Measurements from ENCODE around the gene PPP2R2C.

Gene PPP2R2C

DNA sequence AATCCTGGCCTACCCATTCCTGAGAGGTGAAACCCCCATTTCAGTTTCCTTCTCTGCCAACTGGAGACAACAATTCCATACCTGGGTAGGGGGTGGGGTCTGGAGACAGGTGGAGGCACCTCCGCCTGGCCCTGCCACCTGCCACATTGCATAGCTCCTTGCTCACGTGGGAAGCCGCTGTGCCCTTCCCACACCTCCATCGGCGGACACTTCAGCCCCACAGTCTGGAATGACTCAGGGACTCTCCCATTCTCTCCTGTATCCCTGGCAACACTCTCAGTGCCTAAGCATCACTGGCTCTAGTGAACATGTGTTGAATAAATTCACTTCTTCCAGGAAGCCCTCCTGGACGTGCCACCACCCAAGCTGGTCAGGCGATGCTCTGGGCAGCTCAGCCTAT, 21.7 kb downstream of the PPP2R2C start:
- ChIA-PET POLR2A (ENCODE audit: low non-redundant PET) (no interaction called here), CTCF (interaction anchor here (0.6 kb wide), 1 partner anchor 23 kb away, joined by 3 read pairs; no protein-coding TSS in a partner anchor)
- no peak for DNase-seq (ENCODE audit: low spot score)
- TF ChIP-seq, protein P1, sequence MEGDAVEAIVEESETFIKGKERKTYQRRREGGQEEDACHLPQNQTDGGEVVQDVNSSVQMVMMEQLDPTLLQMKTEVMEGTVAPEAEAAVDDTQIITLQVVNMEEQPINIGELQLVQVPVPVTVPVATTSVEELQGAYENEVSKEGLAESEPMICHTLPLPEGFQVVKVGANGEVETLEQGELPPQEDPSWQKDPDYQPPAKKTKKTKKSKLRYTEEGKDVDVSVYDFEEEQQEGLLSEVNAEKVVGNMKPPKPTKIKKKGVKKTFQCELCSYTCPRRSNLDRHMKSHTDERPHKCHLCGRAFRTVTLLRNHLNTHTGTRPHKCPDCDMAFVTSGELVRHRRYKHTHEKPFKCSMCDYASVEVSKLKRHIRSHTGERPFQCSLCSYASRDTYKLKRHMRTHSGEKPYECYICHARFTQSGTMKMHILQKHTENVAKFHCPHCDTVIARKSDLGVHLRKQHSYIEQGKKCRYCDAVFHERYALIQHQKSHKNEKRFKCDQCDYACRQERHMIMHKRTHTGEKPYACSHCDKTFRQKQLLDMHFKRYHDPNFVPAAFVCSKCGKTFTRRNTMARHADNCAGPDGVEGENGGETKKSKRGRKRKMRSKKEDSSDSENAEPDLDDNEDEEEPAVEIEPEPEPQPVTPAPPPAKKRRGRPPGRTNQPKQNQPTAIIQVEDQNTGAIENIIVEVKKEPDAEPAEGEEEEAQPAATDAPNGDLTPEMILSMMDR (conservative IDR thresholded peaks at IDR 0.05; ENCODE audit: low read depth): no peak
- H3K27ac ChIP-seq: no peak overlapping the region

DNA sequence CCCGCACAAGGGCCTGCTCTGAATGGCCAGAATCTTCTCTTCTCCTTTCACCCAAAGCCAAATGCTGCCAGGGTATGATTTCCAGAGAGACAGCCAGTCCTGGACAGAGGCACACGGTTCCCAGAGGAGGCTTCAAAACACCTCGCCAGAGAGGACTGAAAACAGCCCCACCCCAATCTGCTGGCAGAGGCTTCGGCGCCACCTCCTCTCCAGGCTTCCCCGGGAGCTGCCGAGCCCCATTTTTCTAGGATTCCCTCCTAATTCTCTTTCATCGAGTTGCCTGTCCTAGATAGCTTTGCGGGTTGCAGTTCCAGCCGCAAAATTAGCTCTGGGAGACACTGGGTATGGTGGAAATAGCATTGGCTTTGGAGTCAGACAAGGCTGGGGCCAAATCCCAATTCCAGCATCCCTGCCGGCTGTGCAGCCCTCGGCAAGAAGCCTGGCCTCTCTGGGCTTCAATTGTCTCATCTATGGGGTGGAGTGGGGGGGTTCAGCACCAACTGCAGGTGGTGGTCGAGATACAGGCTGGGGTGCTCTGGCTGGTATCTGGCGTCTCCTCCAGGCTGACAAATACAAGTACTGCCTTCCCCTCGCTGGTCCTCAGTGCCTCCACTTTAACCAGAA, 22.6 kb downstream of the PPP2R2C start:
- H3K27ac ChIP-seq: peak overlapping the region; percentile 47
- ChIA-PET CTCF (interaction anchor here (0.6 kb wide), 1 partner anchor 24 kb away, joined by 3 read pairs; no protein-coding TSS in a partner anchor), POLR2A (ENCODE audit: low non-redundant PET) (no interaction called here)
- TF ChIP-seq, protein P1 (conservative IDR thresholded peaks at IDR 0.05; ENCODE audit: low read depth): no peak
- no peak for DNase-seq (ENCODE audit: low spot score)

- ChIA-PET POLR2A (ENCODE audit: low non-redundant PET) (no interaction called here), CTCF (no interaction called here)
- no peak for DNase-seq (ENCODE audit: low spot score)
- H3K27ac ChIP-seq: peak overlapping the region; percentile 47
- TF ChIP-seq, protein P1 (conservative IDR thresholded peaks at IDR 0.05; ENCODE audit: low read depth): no peak
These were observed 23.1 kb downstream of the PPP2R2C start for GRCh38 chr4:6449335-6449734.

- TF ChIP-seq, protein P1 (conservative IDR thresholded peaks at IDR 0.05; ENCODE audit: low read depth): no peak
- ChIA-PET CTCF (no interaction called here), POLR2A (ENCODE audit: low non-redundant PET) (no interaction called here)
- peak overlapping the region; percentile 47 for H3K27ac ChIP-seq
- DNase-seq (ENCODE audit: low spot score): no peak
These were observed 23.8 kb downstream of the PPP2R2C start for GRCh38 chr4:6448476-6449170.

- TF ChIP-seq, protein P1 (conservative IDR thresholded peaks at IDR 0.05; ENCODE audit: low read depth): no peak
These were observed 24.7 kb downstream of the PPP2R2C start for GRCh38 chr4:6447672-6448171.

DNA sequence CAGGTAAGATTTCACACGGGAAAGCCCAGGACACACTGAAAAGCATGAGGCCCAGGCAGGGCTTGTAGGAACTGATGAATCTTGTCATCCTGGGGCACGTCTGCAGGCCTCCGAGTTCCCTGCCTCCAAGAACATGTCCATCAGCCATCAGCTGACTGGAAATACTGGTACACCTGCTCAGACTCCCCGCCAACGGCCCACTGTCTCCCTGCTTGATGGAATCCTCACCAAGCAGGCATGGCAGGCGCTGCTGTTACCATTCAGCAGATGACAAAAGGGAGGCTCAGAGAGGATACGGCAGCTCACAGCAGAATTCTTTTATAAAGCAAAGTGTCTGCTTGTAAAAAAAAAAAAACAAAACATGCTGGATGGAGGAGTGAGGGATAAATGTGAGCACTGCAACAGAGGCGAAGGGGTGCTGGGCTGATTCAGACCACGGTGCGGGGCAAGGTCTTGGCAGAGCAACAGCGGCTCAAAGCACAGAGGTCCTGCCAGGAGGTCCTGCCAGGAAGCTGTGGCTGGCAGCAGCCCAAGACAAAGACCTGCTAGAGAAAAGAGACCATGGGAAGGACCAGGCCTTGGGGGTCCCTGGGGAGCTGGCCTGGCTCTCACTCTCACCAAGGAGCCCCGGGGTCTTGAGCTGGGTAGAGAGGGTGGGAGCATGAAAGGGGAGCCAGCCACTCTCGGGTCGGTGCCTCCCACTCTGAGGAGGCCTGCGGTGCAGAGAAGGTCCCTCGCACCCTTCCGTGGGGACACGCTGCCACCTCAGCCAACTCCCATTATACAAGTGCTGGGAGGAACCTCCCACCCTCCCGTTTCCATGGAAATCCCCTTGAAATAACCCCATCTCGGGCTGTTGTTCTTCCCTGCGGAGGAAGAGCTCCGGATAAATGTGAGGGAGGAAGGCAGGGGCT, 25.6 kb downstream of the PPP2R2C start:
- H3K27ac ChIP-seq: no peak overlapping the region
- POLR2A ChIA-PET (ENCODE audit: low non-redundant PET): no interaction called here
- TF ChIP-seq, protein P1 (conservative IDR thresholded peaks at IDR 0.05; ENCODE audit: low read depth): no peak
- DNase-seq (ENCODE audit: low spot score): no peak
- CTCF ChIA-PET: no interaction called here

More at GRCh38 chr4:6447672-6448171, 24.7 kb downstream of the PPP2R2C start:
- ChIA-PET CTCF (no interaction called here), POLR2A (ENCODE audit: low non-redundant PET) (no interaction called here)
- no peak for DNase-seq (ENCODE audit: low spot score)
- H3K27ac ChIP-seq: no peak overlapping the region

All from RWPE1 (cell line).